AML-193 (cell line): Measurements from ENCODE around the gene KCNMA1.
A peak's percentile ranks its signal among the peaks of the same experiment; 100 is the strongest.

ENCODE experiments used
- DNase-seq, 2 experiments: peaks; one replicate each; lab custom pipeline; 2025; lab: John Stamatoyannopoulos, UW

The KCNMA1 gene

GRCh38 chr10:77037735-77038403 lies 599.7 kb downstream of the KCNMA1 start:
- DNase-seq = no peak

GRCh38 chr10:77036993-77037734 lies 600.4 kb downstream of the KCNMA1 start:
- peak; percentile 24 to 36 for DNase-seq

- DNase-seq = no peak
Measured at GRCh38 chr10:77036276-77036675, 601.3 kb downstream of the KCNMA1 start.

GRCh38 chr10:77034795-77035194 lies 602.8 kb downstream of the KCNMA1 start:
- DNase-seq = no peak

- no peak for DNase-seq
Measured at GRCh38 chr10:77034240-77034639, 603.4 kb downstream of the KCNMA1 start.

- peak; percentile 87 to 88 for DNase-seq
Measured at GRCh38 chr10:77032188-77032570, 605.4 kb downstream of the KCNMA1 start.

GRCh38 chr10:77031531-77032187 lies 605.9 kb downstream of the KCNMA1 start:
- peak; percentile 42 to 45 for DNase-seq

- DNase-seq = no peak
Measured at GRCh38 chr10:77030974-77031373, 606.6 kb downstream of the KCNMA1 start.

GRCh38 chr10:77029777-77030717 lies 607.6 kb downstream of the KCNMA1 start:
- no peak for DNase-seq

GRCh38 chr10:77028042-77028441 lies 609.6 kb downstream of the KCNMA1 start:
- no peak for DNase-seq

- peak; percentile 73 to 75 for DNase-seq
Measured at GRCh38 chr10:77027576-77027975, 610.0 kb downstream of the KCNMA1 start.

- DNase-seq = no peak
Measured at GRCh38 chr10:77027141-77027540, 610.5 kb downstream of the KCNMA1 start.

GRCh38 chr10:77026148-77026547 lies 611.5 kb downstream of the KCNMA1 start:
- DNase-seq = no peak

- peak; percentile 31 to 37 for DNase-seq
Measured at GRCh38 chr10:77024461-77024860, 613.1 kb downstream of the KCNMA1 start.

- DNase-seq = no peak
Measured at GRCh38 chr10:77023396-77023795, 614.2 kb downstream of the KCNMA1 start.

- DNase-seq = no peak
Measured at GRCh38 chr10:77022671-77023070, 614.9 kb downstream of the KCNMA1 start.

- DNase-seq = no peak
Measured at GRCh38 chr10:77021966-77022490, 615.6 kb downstream of the KCNMA1 start.

GRCh38 chr10:77020426-77021040 lies 617.1 kb downstream of the KCNMA1 start:
- DNase-seq = no peak

GRCh38 chr10:77016855-77017254 lies 620.8 kb downstream of the KCNMA1 start:
- no peak for DNase-seq

- no peak for DNase-seq
Measured at GRCh38 chr10:77016278-77016815, 621.3 kb downstream of the KCNMA1 start.

GRCh38 chr10:77015360-77015759 lies 622.2 kb downstream of the KCNMA1 start:
- DNase-seq = no peak
